ENCODE results near the gene COL26A1.

DNA sequence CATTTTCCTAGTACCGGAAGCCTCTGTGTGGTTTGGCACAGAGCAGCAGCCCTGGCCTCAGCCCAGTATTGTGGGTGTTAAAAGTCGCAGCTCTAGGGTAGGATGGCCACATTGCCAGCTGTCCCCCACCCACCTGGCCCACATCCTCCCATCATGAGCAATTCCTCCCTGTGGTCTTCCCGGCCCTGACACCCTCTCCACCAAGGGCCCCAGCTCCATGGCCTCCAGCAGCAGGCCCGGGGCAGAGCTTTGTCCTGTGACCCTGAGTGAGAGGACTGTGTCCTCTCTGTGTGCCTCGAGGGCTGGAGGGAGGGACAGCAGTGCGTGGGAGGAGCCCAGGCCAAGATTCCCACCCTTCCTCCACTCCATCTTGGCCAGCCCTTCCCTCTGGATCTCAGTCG lies 172.7 kb downstream of the COL26A1 start:
- no peak for TF ChIP-seq POLR2A (IDR thresholded peaks at IDR 0.05)
- TF ChIP-seq, protein P1, sequence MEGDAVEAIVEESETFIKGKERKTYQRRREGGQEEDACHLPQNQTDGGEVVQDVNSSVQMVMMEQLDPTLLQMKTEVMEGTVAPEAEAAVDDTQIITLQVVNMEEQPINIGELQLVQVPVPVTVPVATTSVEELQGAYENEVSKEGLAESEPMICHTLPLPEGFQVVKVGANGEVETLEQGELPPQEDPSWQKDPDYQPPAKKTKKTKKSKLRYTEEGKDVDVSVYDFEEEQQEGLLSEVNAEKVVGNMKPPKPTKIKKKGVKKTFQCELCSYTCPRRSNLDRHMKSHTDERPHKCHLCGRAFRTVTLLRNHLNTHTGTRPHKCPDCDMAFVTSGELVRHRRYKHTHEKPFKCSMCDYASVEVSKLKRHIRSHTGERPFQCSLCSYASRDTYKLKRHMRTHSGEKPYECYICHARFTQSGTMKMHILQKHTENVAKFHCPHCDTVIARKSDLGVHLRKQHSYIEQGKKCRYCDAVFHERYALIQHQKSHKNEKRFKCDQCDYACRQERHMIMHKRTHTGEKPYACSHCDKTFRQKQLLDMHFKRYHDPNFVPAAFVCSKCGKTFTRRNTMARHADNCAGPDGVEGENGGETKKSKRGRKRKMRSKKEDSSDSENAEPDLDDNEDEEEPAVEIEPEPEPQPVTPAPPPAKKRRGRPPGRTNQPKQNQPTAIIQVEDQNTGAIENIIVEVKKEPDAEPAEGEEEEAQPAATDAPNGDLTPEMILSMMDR (IDR thresholded peaks at IDR 0.05) = no peak
- TF ChIP-seq POLR2AphosphoS5 (IDR thresholded peaks at IDR 0.05) = no peak
- TF ChIP-seq EP300 (IDR thresholded peaks at IDR 0.05) = no peak

Measured in stomach (tissue), 4 donors.